Activated B cell treated with CpG ODN at 0.5 μM for 24 hours (primary cell): ENCODE data around the gene S100A4. TPM values are rescaled to one million over a fixed set of nuclear protein-coding genes. Genes with fewer than 3 reads are reported as not detected.

ENCODE experiments used
- ATAC-seq: fragments of 200-7000 bp; cut with Tn5 transposase; one replicate; pipeline ENCODE4 v1.10.0; 2021; ENCODE audit warnings: low read depth, mild to moderate bottlenecking, moderate library complexity
- CTCF ChIA-PET: fragments of 350-600 bp; sonication (Branson Sonifier 250); formaldehyde crosslinking; loops from one replicate; lab custom pipeline; 2021; ENCODE audit warnings: antibody characterized with exemption; lab: Charles Lee
- POLR2A ChIA-PET: fragments of 350-600 bp; sonication (Branson Sonifier 250); formaldehyde crosslinking; loops from one replicate; lab custom pipeline; 2021; ENCODE audit warnings: antibody characterized with exemption; lab: Charles Lee
- DNase-seq: peaks from one replicate; pipeline ENCODE4 v3.0.0; 2022
- H3K27ac Mint-ChIP-seq: one replicate; pipeline ENCODE4 v1.8.0; 2020; ENCODE audit warnings: mixed read lengths
- H3K27me3 Mint-ChIP-seq: one replicate; pipeline ENCODE4 v1.8.0; 2021; ENCODE audit warnings: mixed read lengths
- H3K36me3 Mint-ChIP-seq: one replicate; pipeline ENCODE4 v1.8.0; 2021; ENCODE audit warnings: low read depth, mixed read lengths
- H3K4me1 Mint-ChIP-seq: one replicate; pipeline ENCODE4 v1.8.0; 2021; ENCODE audit warnings: mixed read lengths
- H3K4me3 Mint-ChIP-seq: one replicate; pipeline ENCODE4 v1.8.0; 2020; ENCODE audit warnings: mild to moderate bottlenecking, mixed read lengths
- H3K9me3 Mint-ChIP-seq: one replicate; pipeline ENCODE4 v1.8.0; 2020; ENCODE audit warnings: mixed read lengths
- intact Hi-C: fragments of 100-400 bp; cut with micrococcal nuclease; formaldehyde crosslinking; loops from one replicate; pipeline ENCODE4 v1.15.1; 2024
- total RNA-seq: library from RNA; stranded (reverse); gene quantifications from 2 replicates; pipeline ENCODE4 v1.2.3, GENCODE V29; 2022
- TF ChIP-seq, protein P1 (sequence below): fragments of 200-600 bp; IDR thresholded peaks from one replicate; pipeline ENCODE4 v1.8.0; 2022; ENCODE audit warnings: antibody characterized with exemption, mild to moderate bottlenecking

The S100A4 gene
- total RNA-seq, 1 donor from 2014 or later, result 315 TPM

DNA sequence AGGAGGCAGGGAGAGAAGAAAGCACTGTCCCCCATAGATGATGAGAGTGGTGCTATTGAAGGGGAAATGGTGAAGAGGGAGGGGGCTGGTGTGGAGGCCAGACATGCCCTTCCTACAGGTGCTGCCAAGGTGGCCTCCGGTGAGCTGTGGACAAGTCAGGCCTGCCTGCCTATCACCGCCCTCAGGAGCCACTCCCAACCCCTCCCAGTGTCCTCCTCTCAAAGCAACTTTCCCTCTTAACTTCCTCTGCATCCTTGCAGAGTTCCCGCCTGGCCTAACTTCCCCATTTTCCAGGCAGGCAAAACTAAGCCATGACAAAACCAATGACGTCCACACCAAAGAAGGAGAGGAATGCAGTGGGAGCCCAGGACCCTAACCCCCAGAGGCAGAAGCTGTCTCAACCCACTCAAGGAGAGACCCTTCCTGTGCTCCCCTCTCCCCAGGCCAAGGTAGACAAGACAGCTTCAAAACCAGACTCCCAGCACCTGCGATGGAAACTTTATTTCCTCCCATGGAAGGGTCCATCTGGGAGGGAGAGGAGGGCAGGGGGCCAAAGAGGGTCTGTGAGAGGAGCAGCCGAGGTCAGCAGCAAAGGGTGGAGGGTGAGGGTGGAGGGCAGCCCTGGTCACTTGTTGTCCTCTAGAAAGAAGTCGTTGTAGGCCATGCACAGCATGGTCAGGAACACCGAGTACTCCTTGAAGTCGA is 8.8 kb downstream of the S100A4 start:
- intact Hi-C loops, result loop anchor here (1.0 kb wide), 2 partner anchors 8 to 29 kb away; partner anchors contain the start of gene S100A4
- peaks cover 70% of the 10 kb centered on the region for H3K4me1 Mint-ChIP-seq
- DNase-seq (no peak), ATAC-seq (no peak)
- POLR2A ChIA-PET, result interaction anchor here (1.6 to 7.9 kb wide), 4 partner anchors 9 to 98 kb away, joined by 6 to 115 read pairs (median 64); partner anchors contain the start of genes CHTOP, S100A2 and S100A4
- H3K9me3 Mint-ChIP-seq, result no peaks in the 10 kb centered on the region
- peak overlapping the region; percentile 93 for H3K4me3 Mint-ChIP-seq
- peak overlapping the region; percentile 96 for H3K27ac Mint-ChIP-seq
- H3K27me3 Mint-ChIP-seq, result no peaks in the 10 kb centered on the region
- peaks cover 10% of the 10 kb centered on the region for H3K36me3 Mint-ChIP-seq
- TF ChIP-seq, protein P1, sequence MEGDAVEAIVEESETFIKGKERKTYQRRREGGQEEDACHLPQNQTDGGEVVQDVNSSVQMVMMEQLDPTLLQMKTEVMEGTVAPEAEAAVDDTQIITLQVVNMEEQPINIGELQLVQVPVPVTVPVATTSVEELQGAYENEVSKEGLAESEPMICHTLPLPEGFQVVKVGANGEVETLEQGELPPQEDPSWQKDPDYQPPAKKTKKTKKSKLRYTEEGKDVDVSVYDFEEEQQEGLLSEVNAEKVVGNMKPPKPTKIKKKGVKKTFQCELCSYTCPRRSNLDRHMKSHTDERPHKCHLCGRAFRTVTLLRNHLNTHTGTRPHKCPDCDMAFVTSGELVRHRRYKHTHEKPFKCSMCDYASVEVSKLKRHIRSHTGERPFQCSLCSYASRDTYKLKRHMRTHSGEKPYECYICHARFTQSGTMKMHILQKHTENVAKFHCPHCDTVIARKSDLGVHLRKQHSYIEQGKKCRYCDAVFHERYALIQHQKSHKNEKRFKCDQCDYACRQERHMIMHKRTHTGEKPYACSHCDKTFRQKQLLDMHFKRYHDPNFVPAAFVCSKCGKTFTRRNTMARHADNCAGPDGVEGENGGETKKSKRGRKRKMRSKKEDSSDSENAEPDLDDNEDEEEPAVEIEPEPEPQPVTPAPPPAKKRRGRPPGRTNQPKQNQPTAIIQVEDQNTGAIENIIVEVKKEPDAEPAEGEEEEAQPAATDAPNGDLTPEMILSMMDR, result no peak
- CTCF ChIA-PET, result interaction anchor here (0.9 to 6.4 kb wide), 3 partner anchors 22 to 97 kb away, joined by 3 to 119 read pairs (median 3); partner anchors contain the start of gene CHTOP

DNA sequence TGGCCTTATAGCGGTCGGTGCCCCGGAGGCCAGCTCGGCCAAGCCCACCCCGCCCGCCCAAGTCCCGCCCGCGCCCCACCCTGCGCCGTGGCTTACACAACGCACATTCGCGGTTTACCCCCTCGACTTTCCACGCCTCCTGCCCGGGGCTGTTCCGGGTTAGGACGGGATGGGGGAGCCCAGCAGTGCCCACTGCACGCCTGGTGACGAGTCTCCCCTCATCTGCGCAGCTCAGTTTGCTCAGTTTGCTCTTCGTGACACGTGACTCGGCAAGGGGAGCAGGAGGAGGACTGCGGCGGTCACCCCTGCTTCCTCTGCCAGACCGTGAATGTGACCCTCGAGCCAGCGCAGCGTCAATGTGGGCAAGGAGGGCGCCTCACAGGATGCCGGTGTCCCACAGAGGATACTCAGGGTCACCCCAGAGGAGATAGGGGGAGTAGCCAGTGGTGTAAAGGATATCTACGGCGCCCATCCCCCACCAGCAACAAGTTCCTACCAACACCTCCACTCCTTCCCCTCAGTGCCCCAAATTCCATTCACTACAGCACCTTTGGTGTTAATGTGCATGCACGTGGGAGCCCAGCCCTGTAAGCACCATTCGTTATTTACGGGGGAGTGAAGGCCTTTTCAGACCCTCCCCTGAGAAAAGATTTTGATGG is 9.5 kb downstream of the S100A4 start:
- DNase-seq (peak; percentile 64), ATAC-seq (peak; percentile 80)
- TF ChIP-seq, protein P1, result no peak
- Mint-ChIP-seq H3K27ac (peak overlapping the region; percentile 96), H3K27me3 (no peaks in the 10 kb centered on the region), H3K4me1 (peaks cover 63% of the 10 kb centered on the region), H3K9me3 (no peaks in the 10 kb centered on the region), H3K4me3 (peak overlapping the region; percentile 93), H3K36me3 (peaks cover 10% of the 10 kb centered on the region)
- CTCF ChIA-PET, result interaction anchor here (0.9 to 6.4 kb wide), 8 partner anchors 9 to 98 kb away, joined by 3 to 119 read pairs (median 4); partner anchors contain the start of genes CHTOP, S100A13 and S100A2
- POLR2A ChIA-PET, result interaction anchor here (0.6 to 7.9 kb wide), 20 partner anchors 9 to 455 kb away, joined by 3 to 115 read pairs (median 4); partner anchors contain the start of genes CHTOP, CREB3L4, JTB and RPS27
- intact Hi-C loops, result loop anchor here (1.0 kb wide), 2 partner anchors 9 to 30 kb away; partner anchors contain the start of gene S100A4

DNA sequence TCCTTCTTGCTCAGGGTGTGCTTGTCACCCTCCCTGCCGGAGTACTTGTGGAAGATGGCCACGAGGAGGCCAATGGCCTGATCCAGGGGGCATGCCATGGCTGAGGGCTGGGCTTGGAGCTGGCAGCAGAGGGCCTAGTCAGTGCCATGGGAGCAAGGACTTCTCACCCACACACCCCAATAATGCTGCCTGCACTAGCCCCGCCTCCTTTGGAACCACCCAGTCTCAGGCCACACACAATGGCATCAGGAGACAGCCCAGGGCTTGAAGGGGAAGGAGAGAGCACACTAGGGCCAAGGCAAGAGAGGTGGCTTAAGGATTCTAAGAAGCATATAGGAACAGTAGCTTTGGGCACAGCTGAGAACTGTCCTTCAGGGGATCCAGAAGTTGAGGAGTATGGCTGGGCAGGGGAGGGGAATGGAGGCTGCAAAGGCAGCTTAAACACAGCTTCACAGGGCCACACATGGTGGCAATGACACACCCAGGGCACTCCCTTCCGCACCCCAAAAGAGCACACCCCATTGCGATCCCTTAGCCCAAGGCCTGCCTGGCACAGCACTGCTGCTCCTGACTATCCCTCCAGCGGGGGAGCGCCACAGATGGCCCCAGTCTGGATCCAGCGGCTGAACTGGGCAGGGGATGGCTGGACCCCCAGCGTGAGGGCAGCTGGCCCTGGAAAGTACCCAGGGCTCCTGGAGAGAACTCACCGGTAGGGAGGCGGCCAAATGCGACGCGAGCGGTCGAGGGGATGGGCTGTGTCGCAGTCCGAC is 10.2 kb downstream of the S100A4 start, which contains the start of gene S100A6:
TSS of gene S100A6 (minus strand) at position 750 of the 770 bp plus-strand sequence. CDS start at position 98, 652 bp downstream.
- DNase-seq (no peak), ATAC-seq (peak; percentile 35)
- H3K4me3 Mint-ChIP-seq, result peak within 1 kb of the TSS; percentile 93
- TF ChIP-seq, protein P1, result no peak
- intact Hi-C loops, result loop anchor here (1.0 kb wide), 2 partner anchors 10 to 31 kb away; partner anchors contain the start of gene S100A4
- H3K27me3 Mint-ChIP-seq, result no peaks in the 10 kb centered on the region
- no peaks in the 10 kb centered on the region for H3K9me3 Mint-ChIP-seq
- peak within 1 kb of the TSS; percentile 96 for H3K27ac Mint-ChIP-seq
- CTCF ChIA-PET, result interaction anchor here (0.9 to 6.4 kb wide), 8 partner anchors 9 to 99 kb away, joined by 3 to 119 read pairs (median 4); partner anchors contain the start of genes CHTOP, S100A13 and S100A2
- peaks cover 10% of the 10 kb centered on the region for H3K36me3 Mint-ChIP-seq
- POLR2A ChIA-PET, result interaction anchor here (0.5 to 7.9 kb wide), 24 partner anchors 9 to 456 kb away, joined by 3 to 115 read pairs (median 3); partner anchors contain the start of genes CHTOP, CREB3L4, JTB and RPS27
- peaks cover 56% of the 10 kb centered on the region for H3K4me1 Mint-ChIP-seq

GRCh38 chr1:153534925-153535241 is 10.7 kb downstream of the S100A4 start:
- Mint-ChIP-seq H3K36me3 (peaks cover 10% of the 10 kb centered on the region), H3K9me3 (no peaks in the 10 kb centered on the region), H3K27ac (peak overlapping the region; percentile 84), H3K4me3 (peak overlapping the region; percentile 93), H3K27me3 (no peaks in the 10 kb centered on the region), H3K4me1 (peaks cover 50% of the 10 kb centered on the region)
- ATAC-seq, result no peak
- ChIA-PET POLR2A (interaction anchor here (0.5 to 7.9 kb wide), 17 partner anchors 8 to 456 kb away, joined by 3 to 115 read pairs (median 3); partner anchors contain the start of genes CHTOP, CREB3L4, S100A2 and S100A4), CTCF (interaction anchor here (1.2 to 6.4 kb wide), 6 partner anchors 10 to 92 kb away, joined by 3 to 119 read pairs (median 6); partner anchors contain the start of genes S100A13 and S100A2)
- intact Hi-C loops, result loop anchor here (5.0 kb wide), 1 partner anchor 137 kb away; the partner anchor contains the start of gene ILF2
- DNase-seq, result no peak
- TF ChIP-seq, protein P1, result no peak
